Measurements from ENCODE around the gene MOSPD3. TPM values are rescaled to one million over a fixed set of nuclear protein-coding genes. Genes with fewer than 3 reads are reported as not detected.

The MOSPD3 gene
- total RNA-seq, 1 donor from 2014 or later, result 11.8 TPM

DNA sequence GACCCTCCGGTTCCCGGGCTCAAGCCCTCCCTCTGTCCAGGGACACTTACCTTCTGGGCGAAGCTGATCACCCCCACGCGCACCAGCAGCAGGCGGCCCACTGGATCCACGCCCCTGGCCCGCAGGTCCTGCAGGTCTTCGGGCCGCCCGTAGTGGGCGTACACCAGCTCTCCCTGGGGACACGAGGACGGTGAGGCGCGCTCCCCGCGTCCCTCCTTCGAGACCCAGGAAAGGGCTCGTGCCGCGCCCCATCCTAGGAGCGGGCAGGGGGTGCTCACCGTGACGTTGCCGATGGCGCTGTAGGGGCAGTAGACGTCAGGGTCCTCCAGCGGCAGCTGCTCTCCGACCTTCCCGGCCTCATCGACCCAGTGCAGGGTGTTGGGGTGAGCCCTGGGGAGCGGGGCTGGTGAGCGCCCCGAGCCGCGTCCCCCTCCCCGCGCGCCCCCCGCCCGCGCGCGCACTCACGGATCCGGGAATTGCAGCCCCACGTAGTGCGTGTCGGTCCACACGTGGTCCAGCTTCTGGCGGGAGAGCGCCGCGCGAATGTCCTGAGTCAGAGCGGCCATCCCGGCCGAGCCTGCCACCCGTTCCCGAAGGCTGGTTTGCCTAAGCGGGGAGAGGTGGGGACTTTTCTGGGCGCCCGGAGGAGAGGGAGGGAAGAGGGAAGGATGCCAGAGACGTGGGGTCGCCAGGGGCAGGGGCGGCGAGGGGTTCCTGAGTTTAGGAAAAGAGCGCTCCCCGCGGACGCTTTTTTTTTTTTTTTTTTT lies 20.8 kb downstream of the MOSPD3 start:
- Histone ChIP-seq H3K27me3 (peaks cover 4% of the 10 kb centered on the region), H3K27ac (no peak overlapping the region), H3K36me3 (no peaks in the 10 kb centered on the region), H3K4me1 (peaks cover 11% of the 10 kb centered on the region), H3K4me3 (peak overlapping the region; percentile 52 to 54), H3K9me3 (no peaks in the 10 kb centered on the region)
- intact Hi-C loops (cut with DNase I), result no loop called here
- TF ChIP-seq POLR2AphosphoS5 (IDR thresholded peaks at IDR 0.05; ENCODE audit: insufficient read depth in 1 of 2, low read depth in 1 of 2), result no peak
- TF ChIP-seq, protein P1, sequence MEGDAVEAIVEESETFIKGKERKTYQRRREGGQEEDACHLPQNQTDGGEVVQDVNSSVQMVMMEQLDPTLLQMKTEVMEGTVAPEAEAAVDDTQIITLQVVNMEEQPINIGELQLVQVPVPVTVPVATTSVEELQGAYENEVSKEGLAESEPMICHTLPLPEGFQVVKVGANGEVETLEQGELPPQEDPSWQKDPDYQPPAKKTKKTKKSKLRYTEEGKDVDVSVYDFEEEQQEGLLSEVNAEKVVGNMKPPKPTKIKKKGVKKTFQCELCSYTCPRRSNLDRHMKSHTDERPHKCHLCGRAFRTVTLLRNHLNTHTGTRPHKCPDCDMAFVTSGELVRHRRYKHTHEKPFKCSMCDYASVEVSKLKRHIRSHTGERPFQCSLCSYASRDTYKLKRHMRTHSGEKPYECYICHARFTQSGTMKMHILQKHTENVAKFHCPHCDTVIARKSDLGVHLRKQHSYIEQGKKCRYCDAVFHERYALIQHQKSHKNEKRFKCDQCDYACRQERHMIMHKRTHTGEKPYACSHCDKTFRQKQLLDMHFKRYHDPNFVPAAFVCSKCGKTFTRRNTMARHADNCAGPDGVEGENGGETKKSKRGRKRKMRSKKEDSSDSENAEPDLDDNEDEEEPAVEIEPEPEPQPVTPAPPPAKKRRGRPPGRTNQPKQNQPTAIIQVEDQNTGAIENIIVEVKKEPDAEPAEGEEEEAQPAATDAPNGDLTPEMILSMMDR (IDR thresholded peaks at IDR 0.05), result peak in 1 of 3 experiments; percentile 17
- no peak for DNase-seq (ENCODE audit: extremely low spot score in 2 of 2)

DNA sequence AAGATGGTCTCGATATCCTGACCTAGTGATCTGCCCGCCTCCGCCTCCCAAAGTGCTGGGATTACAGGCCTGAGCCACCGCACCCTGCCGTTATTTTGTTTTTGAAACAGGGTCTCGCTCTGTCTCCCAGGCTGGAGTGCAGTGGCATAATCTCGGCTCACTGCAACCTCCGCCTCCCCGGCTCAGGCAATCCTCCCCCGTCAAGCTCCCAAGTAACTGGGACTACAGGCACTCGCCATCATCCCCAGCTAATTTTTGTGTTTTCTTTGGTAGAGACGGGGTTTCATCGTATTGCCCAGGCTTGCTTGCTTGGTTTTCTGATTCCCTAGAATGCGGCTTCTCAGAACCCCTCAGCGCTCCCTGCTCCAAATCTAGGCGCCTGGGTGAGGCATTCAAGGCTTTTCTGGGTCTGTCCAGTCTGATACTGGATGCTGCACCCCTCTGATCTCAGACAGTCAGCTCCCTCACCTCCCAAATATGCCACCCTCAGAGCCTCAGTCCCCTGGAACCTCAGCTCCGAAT lies 27.7 kb downstream of the MOSPD3 start:
- intact Hi-C loops (cut with DNase I), result no loop called here

DNA sequence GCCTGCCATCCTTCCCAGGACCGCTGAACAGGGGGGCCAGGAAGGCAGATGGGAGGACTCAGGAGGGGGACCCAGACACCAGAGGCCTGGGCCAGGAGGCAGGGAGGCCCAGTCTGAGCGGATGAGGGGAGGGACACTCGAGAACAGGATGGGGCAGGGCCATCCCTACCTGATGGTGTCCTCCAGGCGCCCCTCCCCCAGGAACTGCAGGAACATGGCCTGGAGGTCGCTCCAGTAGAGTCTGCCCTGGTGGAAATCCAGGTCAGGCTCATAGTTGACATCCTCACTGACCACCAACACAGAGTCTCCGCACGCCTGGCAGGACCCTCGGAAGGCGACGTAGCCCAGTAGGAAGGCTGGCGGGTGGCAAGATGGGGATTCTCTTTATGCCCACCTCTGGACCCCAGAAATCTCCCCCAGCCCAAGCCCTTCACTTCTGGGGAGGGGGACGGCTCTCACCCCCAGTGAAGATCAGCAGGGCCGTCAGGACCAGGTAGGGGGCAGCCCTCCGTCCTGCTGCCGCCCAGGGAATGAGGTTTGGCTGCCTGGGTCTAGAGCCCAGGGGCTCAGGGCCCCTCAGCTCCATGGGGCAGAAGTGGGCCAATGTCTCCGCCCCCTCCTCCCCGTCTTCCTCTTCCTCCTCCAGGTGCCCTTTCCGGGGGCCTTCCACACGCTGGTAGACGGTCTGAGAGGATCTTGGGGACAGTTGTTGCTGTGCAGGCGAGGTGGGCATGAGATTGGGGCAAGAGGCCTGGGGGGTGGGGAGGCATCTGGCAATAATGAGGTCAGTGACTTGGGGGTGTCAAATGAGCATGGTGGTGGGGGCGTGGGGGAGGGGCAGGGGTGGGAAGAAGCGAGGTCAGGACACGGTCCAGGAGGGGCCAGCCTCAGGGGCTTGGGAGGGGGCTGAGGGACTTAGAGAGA lies 28.4 kb downstream of the MOSPD3 start:
- H3K4me1 ChIP-seq, result no peaks in the 10 kb centered on the region
- no peaks in the 10 kb centered on the region for H3K27me3 ChIP-seq
- H3K4me3 ChIP-seq, result no peak overlapping the region
- H3K9me3 ChIP-seq, result no peaks in the 10 kb centered on the region
- TF ChIP-seq POLR2AphosphoS5 (IDR thresholded peaks at IDR 0.05; ENCODE audit: insufficient read depth in 1 of 2, low read depth in 1 of 2) (no peak), POLR2A (IDR thresholded peaks at IDR 0.05) (no peak)
- TF ChIP-seq, protein P1 (IDR thresholded peaks at IDR 0.05), result no peak
- intact Hi-C loops (cut with DNase I), result no loop called here
- H3K27ac ChIP-seq, result no peak overlapping the region
- H3K36me3 ChIP-seq, result no peaks in the 10 kb centered on the region
- DNase-seq (ENCODE audit: extremely low spot score in 2 of 2), result no peak

More for the DNA sequence above, 27.7 kb downstream of the MOSPD3 start:
- H3K4me3 ChIP-seq, result no peak overlapping the region
- no peak for DNase-seq (ENCODE audit: extremely low spot score in 2 of 2)
- H3K9me3 ChIP-seq, result no peaks in the 10 kb centered on the region
- no peaks in the 10 kb centered on the region for H3K4me1 ChIP-seq
- no peaks in the 10 kb centered on the region for H3K36me3 ChIP-seq
- H3K27me3 ChIP-seq, result no peaks in the 10 kb centered on the region
- no peak for TF ChIP-seq POLR2A (IDR thresholded peaks at IDR 0.05)
- TF ChIP-seq, protein P1 (IDR thresholded peaks at IDR 0.05), result no peak
- TF ChIP-seq POLR2AphosphoS5 (IDR thresholded peaks at IDR 0.05; ENCODE audit: insufficient read depth in 1 of 2, low read depth in 1 of 2), result no peak
- H3K27ac ChIP-seq, result no peak overlapping the region

DNA sequence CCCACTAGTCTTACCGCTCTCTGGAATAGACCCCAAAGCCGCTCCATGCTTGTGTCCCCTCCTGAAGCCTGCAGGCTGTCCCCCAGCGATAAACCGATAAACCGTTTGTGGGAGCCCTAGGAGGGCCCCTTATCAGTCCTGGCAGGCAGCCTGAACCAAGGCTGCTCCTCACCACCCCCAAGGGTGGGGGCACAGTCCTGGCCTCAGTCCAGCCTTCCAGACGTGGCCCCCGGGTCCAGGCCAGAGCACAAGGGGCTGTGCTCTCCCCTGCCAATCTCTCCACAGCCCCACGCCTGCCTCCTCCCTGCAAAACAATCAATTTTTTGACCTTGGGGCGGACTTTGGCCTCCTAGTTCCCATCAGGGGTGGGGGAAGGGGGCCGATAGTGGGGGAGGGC lies 29.1 kb downstream of the MOSPD3 start, which contains the start of gene TFR2:
Gene TFR2 (minus strand): TSS at position 90 of the 397 bp plus-strand sequence. CDS start 43 bp downstream, at position 47.
- no peak for TF ChIP-seq POLR2A (IDR thresholded peaks at IDR 0.05)
- no peak for TF ChIP-seq POLR2AphosphoS5 (IDR thresholded peaks at IDR 0.05; ENCODE audit: insufficient read depth in 1 of 2, low read depth in 1 of 2)
- TF ChIP-seq, protein P1 (IDR thresholded peaks at IDR 0.05), result no peak
- Histone ChIP-seq H3K36me3 (no peaks in the 10 kb centered on the region), H3K9me3 (no peaks in the 10 kb centered on the region), H3K27me3 (no peaks in the 10 kb centered on the region), H3K4me1 (no peaks in the 10 kb centered on the region), H3K4me3 (no peak within 1 kb of the TSS), H3K27ac (no peak within 1 kb of the TSS)
- DNase-seq (ENCODE audit: extremely low spot score in 2 of 2), result no peak
- intact Hi-C loops (cut with DNase I), result no loop called here
